Measurements from ENCODE around the gene CACNA2D3.
A peak's percentile ranks its signal among the peaks of the same experiment; 100 is the strongest.

Gene CACNA2D3

GRCh38 chr3:54506603-54507002, 384.3 kb downstream of the CACNA2D3 start:
- no peak for DNase-seq

GRCh38 chr3:54507876-54508460, 385.6 kb downstream of the CACNA2D3 start:
- no peak for DNase-seq

GRCh38 chr3:54510506-54510905, 388.2 kb downstream of the CACNA2D3 start:
- no peak for DNase-seq

GRCh38 chr3:54511766-54512365, 389.5 kb downstream of the CACNA2D3 start:
- DNase-seq: no peak

- DNase-seq: no peak
These were observed 391.7 kb downstream of the CACNA2D3 start for GRCh38 chr3:54514006-54514405.

- DNase-seq: no peak
These were observed 392.1 kb downstream of the CACNA2D3 start for GRCh38 chr3:54514416-54514815.

- DNase-seq: peak; percentile 0
These were observed 393.3 kb downstream of the CACNA2D3 start for GRCh38 chr3:54515441-54516213.

GRCh38 chr3:54517424-54517823, 395.1 kb downstream of the CACNA2D3 start:
- no peak for DNase-seq

- no peak for DNase-seq
These were observed 395.8 kb downstream of the CACNA2D3 start for GRCh38 chr3:54518011-54518675.

GRCh38 chr3:54519493-54519892, 397.1 kb downstream of the CACNA2D3 start:
- DNase-seq: no peak

GRCh38 chr3:54520060-54520459, 397.7 kb downstream of the CACNA2D3 start:
- no peak for DNase-seq

GRCh38 chr3:54527521-54527920, 405.2 kb downstream of the CACNA2D3 start:
- no peak for DNase-seq

GRCh38 chr3:54527953-54528352, 405.6 kb downstream of the CACNA2D3 start:
- no peak for DNase-seq

GRCh38 chr3:54528668-54529067, 406.3 kb downstream of the CACNA2D3 start:
- DNase-seq: no peak

GRCh38 chr3:54530091-54530490, 407.7 kb downstream of the CACNA2D3 start:
- DNase-seq: no peak

- no peak for DNase-seq
These were observed 408.6 kb downstream of the CACNA2D3 start for GRCh38 chr3:54530944-54531343.

GRCh38 chr3:54531741-54532140, 409.4 kb downstream of the CACNA2D3 start:
- DNase-seq: no peak

- DNase-seq: no peak
These were observed 411.5 kb downstream of the CACNA2D3 start for GRCh38 chr3:54533856-54534255.

- DNase-seq: no peak
These were observed 413.3 kb downstream of the CACNA2D3 start for GRCh38 chr3:54535619-54536018.

- DNase-seq: no peak
These were observed 414.1 kb downstream of the CACNA2D3 start for GRCh38 chr3:54536450-54536849.

GRCh38 chr3:54537506-54537905, 415.2 kb downstream of the CACNA2D3 start:
- DNase-seq: no peak

- no peak for DNase-seq
These were observed 416.0 kb downstream of the CACNA2D3 start for GRCh38 chr3:54538346-54538745.

GRCh38 chr3:54541369-54541768, 419.0 kb downstream of the CACNA2D3 start:
- no peak for DNase-seq

- no peak for DNase-seq
These were observed 421.1 kb downstream of the CACNA2D3 start for GRCh38 chr3:54543446-54543845.
